Measurements from ENCODE around the gene SFT2D3.

SFT2D3 gene

DNA sequence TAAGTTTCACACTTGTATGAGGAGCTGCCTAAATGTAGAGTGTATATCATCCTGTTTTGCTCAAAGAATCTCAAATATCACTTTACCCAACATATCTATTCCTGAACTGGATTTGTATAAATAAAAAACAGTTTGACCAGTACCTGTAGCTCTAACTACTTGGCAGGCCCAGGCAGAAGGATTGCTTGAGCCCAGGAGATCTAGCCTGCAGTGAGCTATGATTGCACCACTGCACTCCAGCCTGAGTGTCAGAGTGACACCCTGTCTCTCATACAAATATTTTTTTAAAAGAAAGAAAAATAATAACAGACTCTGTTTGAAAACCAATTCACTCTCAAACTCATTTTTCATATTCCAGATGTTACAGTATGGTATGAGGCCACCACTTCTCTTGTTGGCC lies 18.2 kb upstream of the SFT2D3 start:
- FAIRE-seq: no peak

DNA sequence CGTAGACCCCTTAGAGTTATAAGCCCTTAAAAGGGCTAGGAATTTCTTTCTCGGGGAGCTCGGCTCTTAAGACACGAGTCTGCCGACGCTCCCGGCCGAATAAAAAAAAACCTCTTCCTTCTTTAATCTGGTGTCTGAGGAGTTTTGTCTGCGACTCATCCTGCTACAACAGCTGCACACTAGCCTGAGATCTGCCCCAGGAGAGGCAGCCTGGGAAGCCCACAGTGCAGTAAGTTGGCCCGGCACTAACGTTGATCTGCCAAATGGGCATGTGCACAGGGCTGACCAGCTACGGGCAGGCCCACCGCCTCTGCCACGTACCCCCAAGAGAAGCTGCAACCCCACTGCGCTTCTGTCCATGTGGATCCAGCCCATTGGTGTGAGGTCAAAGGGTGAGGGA lies 17.5 kb upstream of the SFT2D3 start:
- FAIRE-seq: no peak

DNA sequence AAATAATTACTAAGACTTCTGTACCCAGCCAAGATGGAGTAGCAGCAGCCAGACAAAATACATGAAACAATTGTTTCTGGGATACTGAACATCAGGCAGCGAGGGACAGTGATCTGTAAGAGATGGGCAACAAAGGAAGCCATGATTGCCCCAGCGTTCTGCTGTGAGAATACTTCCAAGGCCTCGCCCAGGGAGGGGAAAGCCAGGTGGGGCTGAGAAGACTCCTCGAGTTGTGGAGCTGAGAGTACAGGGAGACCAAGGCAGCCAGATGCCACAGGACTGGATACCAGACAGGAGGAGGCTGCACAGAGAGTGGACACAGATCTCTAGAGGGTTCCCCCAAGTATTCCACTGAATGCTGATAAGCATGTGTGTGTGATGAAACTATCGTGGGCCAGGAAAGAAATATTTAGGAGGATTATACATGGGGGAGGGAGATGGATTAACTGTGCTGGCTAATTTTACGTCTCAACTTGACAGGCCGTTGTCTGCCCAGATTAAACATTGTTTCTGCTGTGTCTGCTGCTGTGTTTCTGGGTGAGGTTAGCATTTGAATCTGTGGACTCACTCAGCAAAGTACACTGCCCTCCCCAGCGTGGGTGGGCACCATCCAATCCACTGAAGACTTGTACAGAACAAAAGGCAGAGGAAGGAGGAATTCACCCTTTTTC lies 15.8 kb upstream of the SFT2D3 start:
- no peak for FAIRE-seq

DNA sequence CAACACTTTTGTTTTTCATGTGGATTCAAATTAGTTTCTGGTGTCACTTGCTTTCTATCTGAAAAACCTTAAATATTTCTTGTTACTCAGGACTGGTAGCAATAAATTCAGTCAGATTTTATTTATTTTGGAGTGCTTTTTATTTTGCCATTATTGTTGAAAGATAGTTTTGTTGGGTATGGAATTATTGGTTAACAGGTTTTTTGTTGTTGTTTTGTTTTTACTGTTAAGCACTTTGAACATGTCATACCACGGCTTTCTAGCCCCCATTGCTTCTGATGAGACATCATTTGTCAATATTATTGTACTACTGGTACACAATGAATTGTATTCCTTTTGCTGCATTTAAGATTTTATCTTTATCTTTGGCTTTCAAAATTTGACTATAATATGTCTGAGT lies 12.9 kb upstream of the SFT2D3 start:
- no peak for FAIRE-seq

GRCh38 chr2:127690696-127691095 lies 10.6 kb upstream of the SFT2D3 start:
- no peak for FAIRE-seq

GRCh38 chr2:127694986-127695385 lies 6.3 kb upstream of the SFT2D3 start:
- no peak for FAIRE-seq

GRCh38 chr2:127695491-127696472 lies 5.5 kb upstream of the SFT2D3 start:
- no peak for FAIRE-seq

GRCh38 chr2:127697482-127698180 lies 3.7 kb upstream of the SFT2D3 start:
- no peak for FAIRE-seq

DNA sequence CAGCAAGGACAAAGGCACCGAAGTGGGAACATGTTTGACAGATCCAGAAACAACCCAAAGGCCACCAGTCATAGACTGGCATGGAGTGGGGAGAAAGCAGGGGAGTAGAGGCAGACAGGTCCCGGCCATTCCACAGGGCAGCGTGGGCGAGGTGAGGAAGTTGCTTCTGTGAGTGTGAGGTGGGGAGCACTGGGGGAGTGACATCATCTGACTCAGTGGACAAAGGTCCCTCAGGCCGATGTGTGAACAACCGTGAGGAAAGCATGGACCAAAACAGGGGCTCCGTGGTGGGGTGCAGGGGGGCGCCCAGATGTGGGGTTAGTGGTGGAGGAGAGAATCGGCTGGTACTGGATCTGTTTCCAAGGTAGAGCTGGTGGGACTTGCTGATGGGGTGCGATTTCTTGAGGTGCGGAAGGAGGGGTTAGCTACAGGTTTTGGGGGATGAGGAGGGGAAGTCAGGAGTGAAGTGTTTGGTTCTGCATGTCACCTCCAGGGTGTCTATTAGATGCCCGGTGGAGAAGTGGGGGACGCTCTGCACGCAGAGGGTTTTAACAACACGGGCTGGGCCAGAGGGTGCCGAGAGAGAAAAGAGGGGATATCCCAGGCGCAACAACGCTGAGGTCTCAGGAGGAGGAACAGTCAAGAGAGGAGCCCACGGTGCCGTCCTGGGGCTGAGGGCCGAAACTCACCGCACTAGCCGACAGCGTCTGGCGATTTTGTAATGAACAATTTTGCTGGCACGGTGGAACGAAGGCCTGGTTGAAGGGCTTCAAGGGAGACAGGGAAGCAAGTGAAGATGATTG lies 2.5 kb upstream of the SFT2D3 start:
- no peak for FAIRE-seq

DNA sequence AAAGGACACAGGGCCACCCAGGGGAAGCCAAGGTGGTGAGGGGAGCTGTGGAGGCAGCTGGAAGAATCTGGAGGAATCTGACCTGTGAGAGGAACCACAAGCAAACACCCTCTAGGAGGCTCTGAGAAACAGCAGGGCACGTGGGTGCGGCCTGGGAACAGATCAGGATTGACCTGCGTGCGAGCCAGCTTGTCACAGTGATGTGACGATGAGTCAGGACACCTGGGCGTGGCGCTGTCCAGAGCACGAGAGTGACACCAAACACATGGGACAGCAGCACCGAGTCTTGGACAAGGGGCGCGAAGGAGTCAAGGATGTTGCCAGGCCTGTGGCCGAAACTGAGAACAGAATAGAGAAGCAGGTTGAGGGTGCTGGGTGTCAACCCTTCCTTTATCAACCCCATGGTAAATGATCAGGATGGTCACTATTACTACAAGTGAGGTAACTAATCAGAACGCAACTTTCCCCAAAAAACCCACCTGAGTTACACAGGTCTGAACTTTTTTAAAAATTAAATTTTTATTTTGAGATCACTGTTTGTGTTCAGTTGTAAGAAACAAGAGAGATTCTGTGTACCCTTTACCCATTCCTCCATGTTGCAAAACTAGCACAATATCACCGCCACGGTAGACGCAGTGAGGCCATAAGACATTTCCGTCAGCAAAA lies 637 bp upstream of the SFT2D3 start:
- FAIRE-seq: no peak

DNA sequence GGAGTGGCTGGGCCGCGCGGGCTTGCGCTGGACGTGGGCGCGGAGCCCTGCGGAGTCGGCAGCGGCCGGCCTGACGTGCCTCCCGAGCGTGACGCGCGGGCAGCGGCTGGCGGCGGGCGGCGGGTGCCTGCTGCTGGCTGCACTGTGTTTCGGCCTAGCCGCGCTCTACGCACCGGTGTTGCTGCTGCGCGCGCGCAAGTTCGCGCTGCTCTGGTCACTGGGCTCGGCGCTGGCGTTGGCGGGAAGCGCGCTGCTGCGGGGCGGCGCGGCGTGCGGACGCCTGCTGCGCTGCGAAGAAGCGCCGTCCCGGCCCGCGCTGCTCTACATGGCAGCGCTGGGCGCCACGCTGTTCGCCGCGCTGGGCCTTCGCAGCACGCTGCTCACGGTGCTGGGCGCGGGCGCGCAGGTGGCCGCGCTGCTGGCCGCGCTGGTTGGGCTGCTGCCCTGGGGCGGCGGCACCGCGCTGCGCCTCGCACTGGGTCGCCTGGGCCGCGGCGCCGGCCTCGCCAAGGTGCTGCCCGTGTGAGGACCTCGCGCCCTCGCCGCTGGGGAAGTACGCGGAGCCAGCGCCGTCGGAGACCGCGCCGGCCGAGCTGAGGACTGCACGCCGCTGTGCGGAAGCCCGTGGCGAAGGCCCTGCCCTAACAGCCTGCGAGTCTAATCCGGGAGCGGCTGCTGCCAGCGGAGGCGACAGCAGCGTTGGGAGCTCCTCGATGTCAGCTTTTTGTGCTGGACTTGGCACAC lies 526 bp downstream of the SFT2D3 start:
- FAIRE-seq: no peak

GRCh38 chr2:127702395-127703009 lies 1.2 kb downstream of the SFT2D3 start:
- no peak for FAIRE-seq

GRCh38 chr2:127703282-127703681 lies 2.0 kb downstream of the SFT2D3 start:
- FAIRE-seq: no peak

- FAIRE-seq: no peak
These were observed 3.5 kb downstream of the SFT2D3 start for GRCh38 chr2:127704641-127705390.

GRCh38 chr2:127705391-127706065 lies 4.2 kb downstream of the SFT2D3 start:
- FAIRE-seq: no peak

DNA sequence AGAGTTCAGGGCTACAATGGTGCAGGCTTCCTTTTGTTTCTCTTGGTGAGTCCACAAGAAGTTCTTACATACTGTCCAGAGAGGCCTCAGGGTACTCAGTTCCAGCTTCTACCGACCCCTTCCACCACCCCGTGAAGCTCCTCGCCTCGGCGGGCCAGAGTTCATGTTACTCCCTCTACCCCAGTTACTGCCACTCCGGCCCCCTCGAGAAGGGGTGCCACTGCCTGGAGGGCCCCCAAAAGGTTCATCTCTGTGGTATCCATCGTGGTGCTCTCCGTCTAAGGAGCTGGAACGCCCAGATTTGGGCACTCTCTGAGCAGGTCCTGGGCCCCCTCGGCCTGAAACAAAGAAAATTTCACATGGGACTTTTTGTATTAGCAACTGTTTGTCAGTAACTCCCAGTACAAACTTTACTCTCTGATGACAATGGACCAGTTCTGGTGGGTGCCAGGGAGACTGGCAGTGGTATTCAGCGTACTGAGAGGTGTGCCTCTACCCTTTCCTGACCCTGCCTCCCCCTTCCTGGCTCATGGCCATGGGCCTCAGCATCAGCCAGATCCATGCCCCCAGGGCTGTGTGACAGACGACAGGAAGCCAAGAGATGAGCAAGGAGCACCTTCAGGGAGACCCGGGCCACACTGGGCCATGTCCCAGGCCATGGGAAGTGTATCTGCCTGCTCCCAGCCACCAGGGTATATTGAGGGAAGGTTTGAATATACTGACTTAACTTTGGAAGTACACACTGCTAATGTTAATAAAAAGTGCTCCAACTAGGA lies 5.1 kb downstream of the SFT2D3 start:
- no peak for FAIRE-seq

- no peak for FAIRE-seq
These were observed 6.8 kb downstream of the SFT2D3 start for GRCh38 chr2:127707890-127708648.

DNA sequence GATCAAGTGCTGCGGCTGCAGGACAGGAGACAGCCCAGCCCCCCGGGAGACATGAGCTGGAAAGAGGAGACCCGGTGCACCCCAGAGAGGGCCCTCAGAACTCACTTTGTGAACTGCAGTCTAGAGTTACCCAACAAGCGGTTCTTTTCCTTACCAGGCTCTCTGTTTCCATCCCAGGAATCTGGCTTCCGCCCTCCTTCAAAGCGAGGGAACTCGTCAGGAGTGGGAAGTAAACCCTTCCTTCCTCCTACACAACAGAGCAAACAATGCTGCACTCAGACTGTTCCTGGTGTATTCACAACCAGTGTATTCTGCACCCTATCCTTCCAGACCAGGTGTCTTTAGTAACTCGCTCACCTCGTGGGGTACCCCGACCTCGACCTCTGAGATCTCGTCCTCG lies 8.0 kb downstream of the SFT2D3 start:
- FAIRE-seq: no peak

Measured in G401.6 (cell line).